T-cell (primary cell): ENCODE results near the gene ACTN2. TPM values are rescaled to one million over a fixed set of nuclear protein-coding genes. Genes with fewer than 3 reads are reported as not detected.

Experiments
- ATAC-seq, 4 experiments: fragments of 200-7000 bp in 3 of 4; fragments of 150-1000 bp in 1 of 4; cut with Tn5 transposase; replicated peaks in 1 of 4; 1 replicate in 3 of 4; 2 replicates in 1 of 4; pipeline ENCODE4 v1.10.0; 2021; ENCODE audit warnings: moderate library complexity in 3 of 4, mild to moderate bottlenecking in 2 of 4, moderate number of reproducible peaks in 1 of 4
- CTCF ChIA-PET, 2 donors: fragments of 300-600 bp; sonication (Branson Sonifier 250); formaldehyde crosslinking; loops; one replicate each; lab custom pipeline; 2022; ENCODE audit warnings: antibody characterized with exemption in 2 of 2; lab: Charles Lee
- POLR2A ChIA-PET, 2 donors: fragments of 300-600 bp; sonication (Branson Sonifier 250); formaldehyde crosslinking; loops; one replicate each; lab custom pipeline; 2022; ENCODE audit warnings: antibody characterized with exemption in 2 of 2; lab: Charles Lee
- DNase-seq, 35 experiments: peaks; one replicate each; pipeline versions ENCODE4 v3.0.0 to v3.0.0-alpha.2; 2013 to 2023
- H3K27ac ChIP-seq: one replicate; pipeline ENCODE4 v1.5.1; 2013; ENCODE audit warnings: low read length
- H3K27me3 ChIP-seq, 2 experiments: replicated peaks in 1 of 2; 1 replicate in 1 of 2; 2 replicates in 1 of 2; pipeline versions ENCODE4 v1.6.1 to v1.7.0; 2013; ENCODE audit warnings: low read length in 1 of 2, mixed read lengths in 1 of 2; ENCODE audit not compliant: control insufficient read depth in 2 of 2, insufficient read depth in 2 of 2; ENCODE audit errors: extremely low read depth in 1 of 2
- H3K36me3 ChIP-seq, 2 donors: 1 replicate in 1 of 2; 2 replicates in 1 of 2; pipeline versions ENCODE4 v1.6.1 to v1.7.0; 2013; ENCODE audit warnings: low read length in 1 of 2; ENCODE audit not compliant: control insufficient read depth in 2 of 2, insufficient read depth in 1 of 2; ENCODE audit errors: extremely low read depth in 1 of 2
- H3K4me1 ChIP-seq, 2 experiments: 1 replicate in 1 of 2; 2 replicates in 1 of 2; pipeline versions ENCODE4 v1.6.1 to v1.7.0; 2013; ENCODE audit warnings: low read length in 2 of 2, mixed read lengths in 1 of 2; ENCODE audit not compliant: insufficient read depth in 2 of 2, control insufficient read depth in 1 of 2; ENCODE audit errors: extremely low read depth in 1 of 2
- H3K4me3 ChIP-seq, 2 donors: 1 replicate in 1 of 2; 2 replicates in 1 of 2; pipeline versions ENCODE4 v1.5.1 to v1.7.0; 2013; ENCODE audit warnings: mild to moderate bottlenecking in 2 of 2, low read length in 1 of 2, moderate library complexity in 1 of 2; ENCODE audit not compliant: control insufficient read depth in 1 of 2; ENCODE audit errors: extremely low read depth in 1 of 2
- H3K9me3 ChIP-seq: 2 replicates; pipeline ENCODE4 v1.7.0; 2013
- H3K27ac Mint-ChIP-seq, 2 donors: one replicate each; pipeline ENCODE4 v1.8.0; 2020 to 2021; ENCODE audit warnings: mild to moderate bottlenecking in 2 of 2, mixed read lengths in 2 of 2
- H3K27me3 Mint-ChIP-seq, 2 donors: one replicate each; pipeline ENCODE4 v1.8.0; 2021 to 2022; ENCODE audit warnings: mixed read lengths in 2 of 2
- H3K36me3 Mint-ChIP-seq: one replicate; pipeline ENCODE4 v1.8.0; 2021; ENCODE audit warnings: mixed read lengths
- H3K4me1 Mint-ChIP-seq, 3 donors: one replicate each; pipeline ENCODE4 v1.8.0; 2020 to 2022; ENCODE audit warnings: mixed read lengths in 3 of 3, mild to moderate bottlenecking in 1 of 3
- H3K4me3 Mint-ChIP-seq, 3 donors: one replicate each; pipeline ENCODE4 v1.8.0; 2020 to 2022; ENCODE audit warnings: mild to moderate bottlenecking in 3 of 3, mixed read lengths in 3 of 3, moderate library complexity in 3 of 3
- H3K9me3 Mint-ChIP-seq, 3 donors: one replicate each; pipeline ENCODE4 v1.8.0; 2020 to 2022; ENCODE audit warnings: mixed read lengths in 3 of 3
- WGBS: methylation state at CpG from one replicate; pipeline ENCODE4 v1.1.5; 2013; ENCODE audit warnings: missing lambda C conversion rate; ENCODE audit not compliant: insufficient coverage; 5-methylcytosine and 5-hydroxymethylcytosine counted together
- total RNA-seq, 35 experiments: library from RNA in 6 of 35; stranded (reverse) in 6 of 35; fragments of 120-200 nt in 1 of 35; gene quantifications; one replicate each; pipeline versions ENCODE4 v1.2.1 to v1.2.4 and lab custom pipeline; 2013 to 2026

The ACTN2 gene
- total RNA-seq, 5 donors from 2014 or later (not counting 1 experiment from before 2014, with no cell fraction given): 0.26 TPM; not detected in 4

DNA sequence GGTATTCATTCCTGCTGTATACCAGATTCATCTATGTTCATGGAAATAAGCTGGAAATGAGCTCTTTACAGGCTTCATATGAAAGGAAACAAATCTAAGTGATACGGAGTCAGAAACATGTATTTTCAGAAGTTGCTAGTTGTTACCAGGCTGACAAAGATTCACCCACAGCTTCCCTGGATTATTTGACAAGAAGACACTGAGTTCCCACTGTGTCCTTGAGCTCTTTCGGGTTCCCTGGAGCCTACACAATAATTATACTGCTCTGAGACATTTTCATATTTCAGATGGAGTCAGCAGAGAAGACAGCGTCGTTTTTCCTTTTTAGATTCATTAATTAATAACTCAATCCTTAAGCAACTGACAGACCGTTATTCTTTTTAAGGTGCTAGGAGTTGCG is 79.5 kb downstream of the ACTN2 start:
- peaks cover 0 to 5% (median 0%) of the 10 kb centered on the region in 3 donors for H3K4me1 Mint-ChIP-seq
- H3K27ac Mint-ChIP-seq: no peak overlapping the region
- H3K36me3 Mint-ChIP-seq: no peaks in the 10 kb centered on the region
- POLR2A ChIA-PET: no interaction called here
- no peak for DNase-seq
- no peak overlapping the region for H3K4me3 ChIP-seq
- H3K4me1 ChIP-seq: no peaks in the 10 kb centered on the region
- H3K9me3 ChIP-seq: no peaks in the 10 kb centered on the region
- 80% methylated on average over 2 of the region's 6 CpGs for WGBS
- H3K27ac ChIP-seq: no peak overlapping the region
- H3K36me3 ChIP-seq: no peaks in the 10 kb centered on the region
- ATAC-seq: no peak
- peaks cover 0 to 12% of the 10 kb centered on the region in 2 experiments for H3K27me3 ChIP-seq
- no peaks in the 10 kb centered on the region for H3K9me3 Mint-ChIP-seq
- H3K27me3 Mint-ChIP-seq: peaks cover 20 to 34% of the 10 kb centered on the region in 2 donors
- CTCF ChIA-PET: interaction anchor here in 1 of 2 donors (0.6 kb wide), 1 partner anchor 784 kb away, joined by 3 read pairs; no protein-coding TSS in a partner anchor
- no peak overlapping the region for H3K4me3 Mint-ChIP-seq

DNA sequence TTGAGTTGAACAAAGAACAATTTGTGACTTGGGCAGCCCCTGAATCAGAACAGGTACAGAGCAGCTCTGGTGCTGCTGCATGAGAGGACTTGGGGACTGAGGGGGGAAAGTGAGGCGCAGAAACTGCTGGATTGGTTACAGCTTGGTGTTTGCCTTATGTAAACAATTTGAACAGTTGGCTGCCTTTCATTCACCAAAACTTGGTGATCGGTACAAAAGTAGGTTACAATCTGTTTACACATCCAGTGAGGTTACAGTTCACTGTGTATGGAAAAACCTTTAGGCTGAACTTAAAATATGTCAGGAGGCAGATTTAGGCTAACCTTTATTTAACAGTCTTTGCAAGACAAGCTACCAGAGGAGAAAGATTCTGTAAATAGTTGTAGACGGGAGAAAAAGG is 80.2 kb downstream of the ACTN2 start:
- ChIA-PET CTCF (interaction anchor here in 1 of 2 donors (0.6 kb wide), 1 partner anchor 785 kb away, joined by 3 read pairs; no protein-coding TSS in a partner anchor), POLR2A (no interaction called here)
- no peak overlapping the region for H3K27ac Mint-ChIP-seq
- WGBS: 100% methylated on average over 1 of the region's 3 CpGs
- H3K4me1 ChIP-seq: no peaks in the 10 kb centered on the region
- peaks cover 0 to 14% of the 10 kb centered on the region in 2 experiments for H3K27me3 ChIP-seq
- H3K9me3 Mint-ChIP-seq: no peaks in the 10 kb centered on the region
- ATAC-seq (no peak), DNase-seq (no peak)
- H3K36me3 ChIP-seq: no peaks in the 10 kb centered on the region
- H3K36me3 Mint-ChIP-seq: no peaks in the 10 kb centered on the region
- H3K27me3 Mint-ChIP-seq: peaks cover 17 to 40% of the 10 kb centered on the region in 2 donors
- H3K4me3 Mint-ChIP-seq: no peak overlapping the region
- no peaks in the 10 kb centered on the region for H3K9me3 ChIP-seq
- H3K27ac ChIP-seq: no peak overlapping the region
- H3K4me3 ChIP-seq: no peak overlapping the region
- peaks cover 0 to 5% (median 0%) of the 10 kb centered on the region in 3 donors for H3K4me1 Mint-ChIP-seq

DNA sequence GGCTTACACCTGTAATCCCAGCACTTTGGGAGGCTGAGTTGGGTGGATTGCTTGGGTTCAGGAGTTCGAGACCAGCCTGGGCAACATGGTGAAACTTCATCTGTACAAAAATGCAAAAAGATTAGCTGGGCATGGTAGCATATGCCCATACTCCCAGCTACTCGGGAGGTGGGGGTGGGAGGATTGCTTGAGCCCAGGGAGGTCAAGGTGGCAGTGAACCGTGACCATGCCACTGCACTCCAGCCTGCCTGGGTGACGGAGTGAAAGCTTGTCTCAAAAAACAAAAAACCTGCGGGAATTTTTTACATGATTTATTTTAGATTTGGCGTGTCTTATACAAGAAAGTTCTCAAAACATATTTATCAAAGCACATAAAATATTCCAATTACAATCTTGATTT is 81.0 kb downstream of the ACTN2 start:
- Mint-ChIP-seq H3K9me3 (no peaks in the 10 kb centered on the region), H3K4me3 (no peak overlapping the region), H3K36me3 (no peaks in the 10 kb centered on the region), H3K27ac (no peak overlapping the region), H3K4me1 (peaks cover 0 to 4% (median 0%) of the 10 kb centered on the region in 3 donors), H3K27me3 (peaks cover 17 to 40% of the 10 kb centered on the region in 2 donors)
- Histone ChIP-seq H3K36me3 (no peaks in the 10 kb centered on the region), H3K4me1 (no peaks in the 10 kb centered on the region), H3K9me3 (no peaks in the 10 kb centered on the region), H3K27me3 (peaks cover 0 to 17% of the 10 kb centered on the region in 2 experiments), H3K4me3 (no peak overlapping the region), H3K27ac (no peak overlapping the region)
- POLR2A ChIA-PET: no interaction called here
- ATAC-seq (no peak), DNase-seq (no peak)
- CTCF ChIA-PET: interaction anchor here in 1 of 2 donors (0.6 to 2.3 kb wide), 2 partner anchors 8 to 795 kb away, joined by 3 to 14 read pairs; no protein-coding TSS in a partner anchor
- 84% methylated on average over 3 of the region's 6 CpGs for WGBS

- no peaks in the 10 kb centered on the region for H3K36me3 ChIP-seq
- no peak overlapping the region for H3K27ac ChIP-seq
- no peaks in the 10 kb centered on the region for H3K9me3 ChIP-seq
- no peak overlapping the region for H3K4me3 ChIP-seq
- ATAC-seq: no peak
- Mint-ChIP-seq H3K4me1 (no peaks in the 10 kb centered on the region), H3K9me3 (no peaks in the 10 kb centered on the region), H3K36me3 (no peaks in the 10 kb centered on the region), H3K27me3 (peaks cover 20 to 36% of the 10 kb centered on the region in 2 donors), H3K4me3 (no peak overlapping the region), H3K27ac (no peak overlapping the region)
- CTCF ChIA-PET: interaction anchor here (0.6 to 2.3 kb wide), 3 partner anchors 10 to 199 kb away, joined by 3 to 14 read pairs (median 5); no protein-coding TSS in a partner anchor
- H3K27me3 ChIP-seq: peaks cover 0 to 19% of the 10 kb centered on the region in 2 experiments
- no peak for DNase-seq
- H3K4me1 ChIP-seq: no peaks in the 10 kb centered on the region
- POLR2A ChIA-PET: no interaction called here
Observed at GRCh38 chr1:236768601-236769000, 82.3 kb downstream of the ACTN2 start.

DNA sequence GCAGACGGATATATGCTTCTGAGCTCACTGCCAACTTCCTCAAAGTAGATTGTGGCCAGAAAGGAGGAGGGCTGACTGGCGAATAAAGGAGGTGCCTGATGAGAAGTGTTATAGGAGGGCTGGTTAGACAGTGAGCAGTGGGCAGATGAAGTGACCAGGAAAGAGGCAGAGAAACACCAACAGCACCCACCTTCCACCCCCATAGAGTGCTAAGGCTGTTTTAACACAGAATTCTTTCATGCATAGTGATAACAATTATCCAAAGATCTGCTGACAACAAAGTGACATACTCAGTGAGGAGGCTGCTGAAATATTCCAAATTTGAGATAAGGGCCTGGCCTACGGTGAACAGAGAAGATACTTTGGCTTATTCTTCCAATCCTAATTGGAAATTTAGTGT is 87.6 kb downstream of the ACTN2 start:
- 67% methylated on average over 1 of the region's 3 CpGs for WGBS
- no peaks in the 10 kb centered on the region for H3K36me3 ChIP-seq
- no peaks in the 10 kb centered on the region for H3K4me1 ChIP-seq
- H3K27me3 Mint-ChIP-seq: peaks cover 33 to 43% of the 10 kb centered on the region in 2 donors
- no peaks in the 10 kb centered on the region for H3K4me1 Mint-ChIP-seq
- H3K36me3 Mint-ChIP-seq: peaks cover 3% of the 10 kb centered on the region
- no peaks in the 10 kb centered on the region for H3K9me3 ChIP-seq
- no peak overlapping the region for H3K4me3 Mint-ChIP-seq
- ChIA-PET POLR2A (no interaction called here), CTCF (no interaction called here)
- H3K27ac Mint-ChIP-seq: no peak overlapping the region
- H3K27ac ChIP-seq: no peak overlapping the region
- H3K9me3 Mint-ChIP-seq: peaks cover 4 to 10% (median 9%) of the 10 kb centered on the region in 3 donors
- no peak overlapping the region for H3K4me3 ChIP-seq
- H3K27me3 ChIP-seq: peaks cover 0 to 22% of the 10 kb centered on the region in 2 experiments
- ATAC-seq (no peak), DNase-seq (no peak)

DNA sequence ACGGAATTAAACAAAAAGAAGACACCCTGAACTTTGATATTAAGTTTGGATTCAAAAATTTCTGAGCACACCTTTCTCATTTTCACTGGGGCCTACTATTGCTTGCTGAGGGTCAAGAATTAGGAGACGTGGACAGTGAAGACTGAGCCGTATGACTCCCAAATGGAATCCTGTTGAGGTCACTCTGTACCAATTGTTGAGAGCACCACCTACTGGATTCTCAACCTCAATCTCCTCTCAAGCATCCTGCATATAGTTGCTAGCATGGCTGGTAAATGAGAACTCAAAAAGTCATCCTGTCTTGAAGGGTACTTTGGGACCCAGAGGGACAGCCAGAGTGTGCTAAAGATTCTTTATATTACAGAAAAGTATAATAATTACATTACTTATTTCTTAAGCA is 88.6 kb downstream of the ACTN2 start:
- Histone ChIP-seq H3K4me1 (no peaks in the 10 kb centered on the region), H3K4me3 (no peak overlapping the region), H3K36me3 (no peaks in the 10 kb centered on the region), H3K27me3 (peaks cover 0 to 19% of the 10 kb centered on the region in 2 experiments), H3K27ac (no peak overlapping the region), H3K9me3 (peaks cover 3% of the 10 kb centered on the region)
- CTCF ChIA-PET: no interaction called here
- WGBS: no CpG with 5 or more reads among the region's 3 CpGs
- Mint-ChIP-seq H3K4me3 (no peak overlapping the region), H3K9me3 (peaks cover 10 to 16% (median 14%) of the 10 kb centered on the region in 3 donors), H3K27me3 (peaks cover 35 to 39% of the 10 kb centered on the region in 2 donors), H3K36me3 (peaks cover 3% of the 10 kb centered on the region), H3K27ac (no peak overlapping the region), H3K4me1 (no peaks in the 10 kb centered on the region)
- DNase-seq: no peak
- no peak for ATAC-seq
- POLR2A ChIA-PET: no interaction called here
